HepG2 (cell line): Measurements from ENCODE around the gene PRELID1. TPM values are rescaled to one million over a fixed set of nuclear protein-coding genes. Genes with fewer than 3 reads are reported as not detected.

ENCODE experiments used
- ADNP ChIP-seq: sonication (generic); formaldehyde crosslinking; IDR thresholded peaks from 2 replicates; pipeline ENCODE4 v1.4.0; 2020; ENCODE audit warnings: missing genetic modification reagents
- ATF1 ChIP-seq: IDR thresholded peaks from 2 replicates; pipeline ENCODE4 v1.6.1; 2016; ENCODE audit warnings: mild to moderate bottlenecking, control low read depth
- CERS6 ChIP-seq: sonication (generic); formaldehyde crosslinking; IDR thresholded peaks from 2 replicates; pipeline ENCODE4 v1.5.0; 2020; ENCODE audit warnings: missing genetic modification reagents
- FLYWCH1 ChIP-seq: sonication (generic); formaldehyde crosslinking; IDR thresholded peaks from 2 replicates; pipeline ENCODE4 v1.8.1; 2023; ENCODE audit warnings: mild to moderate bottlenecking, missing genetic modification reagents
- FOXK1 ChIP-seq: sonication (generic); formaldehyde crosslinking; IDR thresholded peaks from 2 replicates; pipeline ENCODE4 v1.4.0; 2020; ENCODE audit warnings: low read depth, missing genetic modification reagents, borderline replicate concordance
- NFKB2 ChIP-seq: sonication (generic); formaldehyde crosslinking; IDR thresholded peaks from 2 replicates; pipeline ENCODE4 v1.4.0; 2020; ENCODE audit warnings: missing genetic modification reagents, borderline replicate concordance
- THAP11 ChIP-seq: IDR thresholded peaks from 2 replicates; pipeline ENCODE4 v1.6.1; 2016; ENCODE audit warnings: missing biosample characterization, missing genetic modification reagents
- ZBTB38 ChIP-seq: sonication (generic); formaldehyde crosslinking; IDR thresholded peaks from 2 replicates; pipeline ENCODE4 v1.5.1; 2020; ENCODE audit warnings: mild to moderate bottlenecking, missing genetic modification reagents
- ZBTB46 ChIP-seq: sonication (generic); formaldehyde crosslinking; IDR thresholded peaks from 2 replicates; pipeline ENCODE4 v1.4.0; 2020; ENCODE audit warnings: mild to moderate bottlenecking, missing genetic modification reagents, borderline replicate concordance
- ZC3H13 ChIP-seq: sonication (generic); formaldehyde crosslinking; IDR thresholded peaks from 2 replicates; pipeline ENCODE4 v1.8.1; 2023; ENCODE audit warnings: mild to moderate bottlenecking, missing genetic modification reagents, moderate library complexity
- ZFP36L2 ChIP-seq: sonication (generic); formaldehyde crosslinking; IDR thresholded peaks from 2 replicates; pipeline ENCODE4 v1.4.0; 2020; ENCODE audit warnings: missing genetic modification reagents
- ZFP91 ChIP-seq: sonication (generic); formaldehyde crosslinking; IDR thresholded peaks from 2 replicates; pipeline ENCODE4 v1.9.0; 2022; ENCODE audit warnings: missing genetic modification reagents, mild to moderate bottlenecking, borderline replicate concordance
- ZNF225 ChIP-seq: sonication (generic); formaldehyde crosslinking; IDR thresholded peaks from 2 replicates; pipeline ENCODE4 v1.4.0; 2020; ENCODE audit warnings: mild to moderate bottlenecking, missing genetic modification reagents
- ZNF331 ChIP-seq: sonication (generic); formaldehyde crosslinking; IDR thresholded peaks from 2 replicates; pipeline ENCODE4 v1.4.0; 2020; ENCODE audit warnings: missing genetic modification reagents
- ZNF572 ChIP-seq: sonication (generic); formaldehyde crosslinking; IDR thresholded peaks from 2 replicates; pipeline ENCODE4 v1.5.1; 2020; ENCODE audit warnings: mild to moderate bottlenecking, missing genetic modification reagents
- ZNF607 ChIP-seq: sonication (generic); formaldehyde crosslinking; IDR thresholded peaks from 2 replicates; pipeline ENCODE4 v1.5.1; 2020; ENCODE audit warnings: missing genetic modification reagents, mild to moderate bottlenecking, borderline replicate concordance
- ZNF678 ChIP-seq: sonication (generic); formaldehyde crosslinking; IDR thresholded peaks from 2 replicates; pipeline ENCODE4 v1.4.0; 2020; ENCODE audit warnings: mild to moderate bottlenecking, missing genetic modification reagents
- polyA plus RNA-seq, 8 experiments: library from polyadenylated mRNA; depleted of rRNA in 3 of 8; stranded (reverse) in 7 of 8; unstranded in 1 of 8; fragments of >200 nt; fragmentation: Illumina TruSeq in 4 of 8; extraction: Trizol in 4 of 8; gene quantifications; 2 replicates each; pipeline versions ENCODE4 v1.2.1 to v1.2.3, GENCODE V29; 2011 to 2016; ENCODE audit warnings: low read depth in 4 of 8, missing spikeins in 1 of 8, mixed read lengths in 1 of 8; ENCODE audit not compliant: insufficient read depth in 1 of 8
- total RNA-seq, 5 experiments: library from RNA; depleted of rRNA; stranded (reverse); fragments of >200 nt; fragmentation: Illumina TruSeq; extraction: Trizol; gene quantifications; 2 replicates each; pipeline ENCODE4 v1.2.3, GENCODE V29; 2016; ENCODE audit warnings: low read depth in 1 of 5
- TF ChIP-seq, protein P1 (sequence below): IDR thresholded peaks from 2 replicates; pipeline ENCODE4 v1.6.1; 2016; ENCODE audit warnings: mild to moderate bottlenecking, missing biosample characterization, missing genetic modification reagents
- TF ChIP-seq, protein P2 (sequence below): sonication (generic); formaldehyde crosslinking; IDR thresholded peaks from 2 replicates; pipeline ENCODE4 v1.5.0; 2020; ENCODE audit warnings: mild to moderate bottlenecking, missing genetic modification reagents, moderate library complexity

The PRELID1 gene
- total and polyA plus RNA-seq, 2 of the 13 experiments (the other 11 are each of a cell fraction or from before 2014, with no cell fraction given) = 250 to 271 TPM

DNA sequence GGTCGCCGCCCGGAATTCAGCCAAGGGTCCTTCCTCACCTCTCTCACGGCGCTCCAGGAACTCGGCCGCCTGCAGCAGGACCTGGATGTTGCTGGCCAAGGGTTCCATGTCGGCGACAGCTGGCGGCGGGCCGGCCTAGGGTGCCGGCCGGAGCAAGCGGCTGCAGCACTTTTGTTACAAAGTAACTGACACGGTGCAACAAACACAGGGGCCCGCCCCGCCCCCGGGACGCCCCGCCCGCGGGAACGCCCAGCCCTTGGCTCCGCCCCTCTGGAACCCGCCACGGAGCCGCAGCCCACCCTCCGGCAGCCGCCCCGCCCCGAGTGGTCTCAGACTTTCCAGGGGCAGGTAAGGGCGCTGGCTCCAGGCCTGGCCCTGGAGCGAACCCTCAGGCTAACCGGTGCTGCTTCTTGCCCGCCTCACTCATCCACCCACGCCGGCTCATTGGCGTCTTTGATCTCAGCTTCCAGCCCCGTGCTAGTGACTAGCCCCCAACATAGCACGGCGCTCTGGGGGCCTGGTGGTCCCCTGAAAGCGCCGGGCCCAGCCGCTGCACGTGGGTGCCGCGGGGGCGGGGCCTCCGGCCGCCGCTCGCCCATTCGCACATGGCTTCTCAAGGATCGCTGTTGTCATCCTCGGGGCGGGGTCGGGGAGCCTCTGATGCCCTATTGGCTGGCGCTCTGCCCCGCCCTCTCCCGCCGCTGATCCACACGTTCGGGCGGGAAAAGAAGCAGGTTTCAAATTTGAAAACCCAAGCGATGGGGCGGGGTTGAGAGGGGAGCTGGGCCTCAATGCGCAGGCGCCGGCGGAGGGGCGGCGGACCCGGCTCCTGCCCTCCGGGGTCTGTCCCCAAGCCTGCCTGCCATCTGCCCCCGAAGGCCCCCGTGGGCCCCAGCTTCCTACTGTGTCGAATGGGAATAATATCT lies 8.4 kb downstream of the PRELID1 start, which contains the start of gene MXD3 (continued):
- TF ChIP-seq, protein P1, sequence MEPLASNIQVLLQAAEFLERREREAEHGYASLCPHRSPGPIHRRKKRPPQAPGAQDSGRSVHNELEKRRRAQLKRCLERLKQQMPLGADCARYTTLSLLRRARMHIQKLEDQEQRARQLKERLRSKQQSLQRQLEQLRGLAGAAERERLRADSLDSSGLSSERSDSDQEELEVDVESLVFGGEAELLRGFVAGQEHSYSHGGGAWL (CRISPR knock-in tag) = peak; percentile 95
- 0 out of 2 replicates have a peak, but pooled peaks have one; percentile 74 for TF ChIP-seq FLYWCH1 (CRISPR knock-in tag)
- peak; percentile 53; the same call in 1 of the 2 replicates for TF ChIP-seq ZFP91
- TF ChIP-seq ZC3H13 (CRISPR knock-in tag) = peak; percentile 74
- TF ChIP-seq ADNP (CRISPR knock-in tag) = no peak
- TF ChIP-seq THAP11 (CRISPR knock-in tag) = no peak
- 0 out of 2 replicates have a peak, but pooled peaks have one; percentile 28 for TF ChIP-seq ZNF678 (CRISPR knock-in tag)
- no peak for TF ChIP-seq ZNF225
- no peak for TF ChIP-seq ZNF331 (CRISPR knock-in tag)
- TF ChIP-seq ZFP36L2 (CRISPR knock-in tag) = no peak
- TF ChIP-seq ZNF572 = no peak
- TF ChIP-seq CERS6 = no peak
- TF ChIP-seq, protein P2, sequence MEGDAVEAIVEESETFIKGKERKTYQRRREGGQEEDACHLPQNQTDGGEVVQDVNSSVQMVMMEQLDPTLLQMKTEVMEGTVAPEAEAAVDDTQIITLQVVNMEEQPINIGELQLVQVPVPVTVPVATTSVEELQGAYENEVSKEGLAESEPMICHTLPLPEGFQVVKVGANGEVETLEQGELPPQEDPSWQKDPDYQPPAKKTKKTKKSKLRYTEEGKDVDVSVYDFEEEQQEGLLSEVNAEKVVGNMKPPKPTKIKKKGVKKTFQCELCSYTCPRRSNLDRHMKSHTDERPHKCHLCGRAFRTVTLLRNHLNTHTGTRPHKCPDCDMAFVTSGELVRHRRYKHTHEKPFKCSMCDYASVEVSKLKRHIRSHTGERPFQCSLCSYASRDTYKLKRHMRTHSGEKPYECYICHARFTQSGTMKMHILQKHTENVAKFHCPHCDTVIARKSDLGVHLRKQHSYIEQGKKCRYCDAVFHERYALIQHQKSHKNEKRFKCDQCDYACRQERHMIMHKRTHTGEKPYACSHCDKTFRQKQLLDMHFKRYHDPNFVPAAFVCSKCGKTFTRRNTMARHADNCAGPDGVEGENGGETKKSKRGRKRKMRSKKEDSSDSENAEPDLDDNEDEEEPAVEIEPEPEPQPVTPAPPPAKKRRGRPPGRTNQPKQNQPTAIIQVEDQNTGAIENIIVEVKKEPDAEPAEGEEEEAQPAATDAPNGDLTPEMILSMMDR (CRISPR knock-in tag) = no peak
- TF ChIP-seq NFKB2 = no peak
- TF ChIP-seq ATF1 (CRISPR knock-in tag) = no peak
- peak; percentile 61; the same call in 1 of the 2 replicates for TF ChIP-seq ZNF607
- TF ChIP-seq ZBTB38 (CRISPR knock-in tag) = no peak
- TF ChIP-seq FOXK1 (CRISPR knock-in tag) = peak; percentile 95
- no peak for TF ChIP-seq ZBTB46 (CRISPR knock-in tag)
